Activated CD8-positive, alpha-beta memory T cell treated with anti-CD3 and anti-CD28 coated beads, Interleukin-2, amount 50 U/mL, for 24 hours (primary cell): ENCODE results near the gene PACSIN2.

Experiments
- DNase-seq: peaks from one replicate; pipeline ENCODE4 v3.0.0-alpha.2; 2020; ENCODE audit errors: extremely low read depth

PACSIN2 gene

DNA sequence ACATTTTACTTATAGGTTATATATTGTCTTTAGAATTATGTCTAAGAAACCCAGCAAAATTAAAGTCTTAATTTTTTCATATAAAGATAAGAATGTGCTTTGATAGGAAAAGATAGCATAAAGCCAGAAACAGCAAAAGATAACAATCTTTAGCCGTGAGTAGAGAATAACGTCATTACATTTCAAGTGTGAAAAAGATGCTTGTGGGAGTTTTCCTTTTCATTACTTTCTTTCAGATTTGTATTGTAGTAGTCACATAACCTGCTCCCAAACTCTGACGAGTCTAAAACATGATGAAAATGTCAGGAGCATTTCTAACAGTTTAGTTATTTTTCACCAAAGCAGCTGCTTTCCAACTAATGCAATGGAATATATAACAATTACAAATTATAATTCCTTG, 189.2 kb downstream of the PACSIN2 start:
- DNase-seq, result no peak

GRCh38 chr22:42821386-42821785, 193.6 kb downstream of the PACSIN2 start:
- DNase-seq, result no peak

GRCh38 chr22:42820045-42820763, 194.7 kb downstream of the PACSIN2 start:
- DNase-seq, result no peak
